HG02981 (cell line): Measurements from ENCODE around the gene DPYD.

ENCODE experiments used
- ATAC-seq: cut with Tn5 transposase; IDR thresholded peaks from one replicate; pipeline ENCODE4 v1.9.1; 2021; ENCODE audit warnings: mild to moderate bottlenecking, moderate library complexity; ENCODE audit not compliant: unreplicated experiment

The DPYD gene

DNA sequence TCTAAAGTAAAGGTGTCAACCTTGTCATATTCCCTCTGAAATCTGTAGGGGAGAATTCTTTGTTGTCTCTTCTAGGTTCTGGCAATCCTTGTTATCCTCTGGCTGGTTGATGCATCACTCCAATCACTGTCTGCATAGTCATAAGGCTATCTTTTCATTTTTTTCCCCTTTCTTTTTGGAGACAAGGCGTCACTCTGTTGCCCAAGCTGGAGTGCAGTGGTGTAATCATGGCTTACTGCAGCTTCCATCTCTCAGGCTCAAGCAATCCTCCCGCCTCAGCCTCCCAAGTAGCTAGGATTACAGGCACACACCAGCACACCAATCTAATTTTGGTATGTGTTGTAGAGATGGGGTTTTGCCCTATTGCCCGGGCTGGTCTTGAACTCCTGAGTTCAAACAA lies 12.9 kb downstream of the DPYD start:
- ATAC-seq, result no peak

DNA sequence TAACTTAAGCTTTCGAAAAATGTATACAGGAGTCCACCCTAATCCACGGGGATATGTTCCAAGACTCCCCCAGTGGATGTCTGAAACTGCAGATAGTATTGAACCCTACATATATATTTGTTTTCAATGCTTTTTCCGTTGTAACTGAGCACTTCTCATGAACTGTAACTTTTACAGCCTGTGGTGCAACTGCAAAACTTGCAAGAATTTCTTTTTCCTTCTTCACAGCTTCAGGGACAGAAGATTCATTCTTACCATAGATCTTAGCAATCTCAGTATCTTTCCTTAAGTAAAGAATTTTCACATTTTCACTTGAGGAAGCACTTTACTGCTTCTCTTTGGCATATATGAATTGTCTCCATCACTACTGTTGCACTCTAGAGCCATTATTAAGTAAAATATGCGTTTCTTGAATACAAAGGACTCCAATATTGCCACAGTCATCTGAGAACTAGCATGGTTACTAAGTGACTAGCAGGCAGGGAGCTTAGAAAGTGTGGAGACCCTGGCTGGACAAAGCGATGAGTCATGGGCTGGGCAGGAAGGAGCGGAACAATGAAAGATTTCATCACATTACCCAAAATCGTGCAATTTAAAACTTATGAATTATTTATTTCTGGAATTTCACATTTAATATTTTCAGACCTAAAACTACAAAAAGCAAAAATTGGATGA lies 14.1 kb downstream of the DPYD start:
- no peak for ATAC-seq

DNA sequence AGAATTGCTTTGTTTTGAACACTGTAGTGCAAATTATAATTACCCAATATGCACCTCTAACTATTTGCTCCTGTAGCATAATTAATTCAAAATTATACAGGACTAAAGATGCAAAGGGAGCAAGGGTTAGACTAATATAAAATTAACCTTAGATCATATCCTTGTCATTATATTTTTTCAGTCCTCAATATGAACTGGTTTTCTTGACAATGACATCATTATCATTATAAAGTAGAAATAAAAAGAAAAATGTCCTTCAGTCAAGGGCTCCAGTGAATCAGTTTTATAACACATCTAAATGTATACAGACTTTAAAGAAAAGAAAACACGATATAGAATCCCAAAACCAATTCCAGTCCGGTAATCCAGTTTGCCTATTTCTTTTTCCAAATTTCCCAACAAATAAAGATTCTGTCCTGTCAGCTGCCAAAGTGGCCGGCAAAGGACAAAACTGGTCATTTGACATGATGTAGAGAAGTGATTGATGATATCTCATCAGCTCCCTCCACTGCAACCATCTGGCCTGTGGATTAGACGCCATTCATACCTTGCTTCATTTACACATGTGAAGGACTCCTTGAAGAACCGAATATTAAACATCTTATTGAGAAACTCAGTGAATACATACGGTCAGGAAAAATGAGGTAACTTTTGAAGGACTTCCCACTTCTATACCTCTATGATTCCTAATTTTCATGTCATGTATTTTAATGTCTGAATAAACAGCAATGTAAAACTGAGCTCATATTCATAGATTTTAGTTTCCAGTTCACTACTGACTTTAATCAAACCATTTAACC lies 15.5 kb downstream of the DPYD start:
- no peak for ATAC-seq

DNA sequence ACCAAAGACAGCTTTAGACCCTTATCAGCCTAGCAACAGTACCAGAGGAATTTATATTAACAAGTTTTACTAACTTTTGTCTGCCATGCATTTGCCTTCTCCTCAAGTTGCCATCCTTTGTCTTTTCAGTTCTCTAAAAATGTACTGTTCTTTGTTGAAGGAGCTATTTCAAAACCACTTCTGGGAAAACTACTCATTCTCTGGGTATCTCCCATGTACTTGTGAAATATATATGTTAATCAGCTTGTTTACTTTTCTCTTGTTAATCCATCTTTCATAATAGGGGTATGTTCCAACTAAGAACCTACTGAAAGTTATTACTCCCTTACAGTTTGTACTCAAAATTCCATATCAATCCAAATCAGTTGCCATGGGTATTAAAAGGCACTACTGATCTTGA lies 16.3 kb downstream of the DPYD start:
- ATAC-seq, result no peak

DNA sequence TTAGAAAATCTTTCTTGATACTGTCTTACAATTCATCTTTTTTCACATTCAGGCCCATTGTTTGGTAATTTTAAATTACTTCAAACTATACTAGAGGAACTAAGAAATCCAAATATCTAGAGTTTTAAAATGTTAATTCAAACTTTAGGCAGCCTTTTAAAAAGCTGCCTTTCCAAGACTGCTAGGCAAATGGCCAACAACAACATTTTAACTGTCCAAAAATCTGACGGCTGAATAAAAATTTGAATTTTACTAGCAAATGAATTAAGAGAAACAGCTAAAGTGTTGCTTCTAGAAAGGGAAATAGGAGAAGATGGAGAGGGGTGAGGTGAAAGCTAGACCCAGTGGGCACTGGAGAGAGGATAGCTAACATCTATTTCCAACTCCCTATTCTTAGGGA lies 17.2 kb downstream of the DPYD start:
- ATAC-seq, result no peak

DNA sequence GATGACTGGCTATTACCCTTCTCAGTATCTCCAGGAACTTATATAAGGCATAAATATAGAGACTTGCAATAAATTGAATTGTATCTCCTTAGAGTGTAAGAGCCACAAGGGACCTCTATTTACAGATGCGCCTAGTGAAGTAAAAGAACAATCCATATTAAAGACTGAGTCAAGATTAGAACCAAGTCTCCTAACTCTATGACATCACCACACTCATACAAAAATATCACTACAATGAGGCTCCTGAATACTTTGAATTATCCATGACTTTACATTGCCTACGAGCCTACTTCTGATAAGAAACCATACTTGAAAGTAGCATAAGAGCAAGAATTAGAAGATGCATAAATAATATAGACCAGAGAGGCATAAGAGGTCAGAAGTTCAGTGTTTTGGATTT lies 18.8 kb downstream of the DPYD start:
- ATAC-seq, result no peak

DNA sequence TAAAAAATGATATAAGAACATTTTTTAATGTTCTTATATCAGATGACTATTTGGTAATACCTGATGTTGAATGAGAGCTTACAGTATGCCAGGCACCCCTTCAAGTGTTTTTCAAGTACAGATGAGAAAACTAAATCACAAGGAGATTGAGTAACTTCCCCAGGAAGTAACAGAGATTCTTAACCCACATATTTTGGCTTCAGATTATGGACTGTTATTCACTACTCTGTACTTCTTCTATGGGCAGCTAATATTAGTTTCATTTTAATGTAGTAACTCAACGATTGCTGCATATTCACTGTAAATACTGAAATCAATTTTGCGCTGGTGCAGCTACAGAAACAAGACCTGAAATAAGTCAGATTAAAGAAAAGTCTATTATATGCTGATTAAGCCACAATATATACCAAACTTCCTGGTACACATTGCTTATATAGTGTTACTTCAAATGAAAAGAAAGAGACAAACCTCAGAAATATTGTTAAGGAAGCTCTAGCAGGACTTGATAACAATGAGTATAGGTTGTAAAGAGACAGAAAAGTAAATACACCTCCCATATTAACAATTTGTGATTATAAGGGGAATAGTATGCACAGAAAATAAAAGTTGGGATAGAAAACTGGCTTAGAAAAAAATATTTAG lies 19.7 kb downstream of the DPYD start:
- no peak for ATAC-seq

DNA sequence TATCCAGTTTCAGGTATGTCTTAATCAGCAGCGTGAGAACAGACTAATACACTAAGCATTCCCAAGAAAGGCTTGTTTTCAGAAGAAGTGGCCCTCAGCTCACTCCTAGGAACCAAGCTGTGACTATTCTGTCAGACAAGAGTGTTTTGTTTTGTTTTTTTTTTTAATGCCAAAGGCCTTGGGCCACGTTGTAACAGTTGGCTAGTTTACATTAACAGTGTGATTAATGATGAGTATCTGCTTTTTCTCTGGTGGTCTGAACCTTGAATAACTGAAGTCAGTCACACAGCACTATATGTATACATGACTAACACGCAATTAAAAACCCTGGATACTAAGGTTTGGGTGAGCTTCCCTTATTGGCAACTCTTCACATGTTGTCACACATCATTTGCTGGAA lies 21.9 kb downstream of the DPYD start:
- no peak for ATAC-seq

DNA sequence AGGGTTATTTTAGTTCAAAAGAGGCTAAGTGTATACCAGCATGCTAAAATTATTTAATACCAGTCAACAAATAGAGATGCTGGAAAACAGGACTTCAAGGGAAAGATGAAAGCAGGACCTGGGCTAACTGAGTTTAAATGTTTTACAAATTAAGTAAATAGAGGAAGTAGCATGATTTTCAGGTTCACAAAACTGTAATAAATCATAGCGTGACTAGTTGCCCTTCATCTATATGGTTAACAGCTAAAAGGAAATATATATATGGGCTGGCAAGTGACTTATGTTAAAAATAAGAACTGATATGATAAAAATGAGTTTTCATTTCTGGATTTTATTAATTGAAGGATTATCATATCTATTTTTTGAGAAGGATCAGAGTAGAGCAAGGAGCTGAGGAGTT lies 25.6 kb downstream of the DPYD start:
- no peak for ATAC-seq

DNA sequence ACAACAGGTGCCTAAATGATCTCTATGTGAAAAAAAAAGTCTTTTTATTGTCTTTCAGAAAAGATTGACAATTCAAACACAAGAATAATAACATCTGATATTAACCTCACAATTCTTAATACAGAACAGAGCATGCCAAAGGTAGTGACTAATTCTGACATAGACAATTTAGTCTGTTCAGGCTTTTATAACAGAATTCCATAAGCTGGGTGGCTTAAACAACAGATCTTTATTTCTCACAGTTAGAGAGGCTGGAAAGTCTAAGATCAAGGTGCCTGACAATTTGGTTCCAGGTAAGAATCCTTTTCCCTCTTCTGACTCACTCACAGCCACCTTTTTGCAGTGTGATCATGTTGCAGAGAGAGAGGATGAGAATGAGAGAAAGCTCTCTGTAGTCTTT lies 27.0 kb downstream of the DPYD start:
- no peak for ATAC-seq

DNA sequence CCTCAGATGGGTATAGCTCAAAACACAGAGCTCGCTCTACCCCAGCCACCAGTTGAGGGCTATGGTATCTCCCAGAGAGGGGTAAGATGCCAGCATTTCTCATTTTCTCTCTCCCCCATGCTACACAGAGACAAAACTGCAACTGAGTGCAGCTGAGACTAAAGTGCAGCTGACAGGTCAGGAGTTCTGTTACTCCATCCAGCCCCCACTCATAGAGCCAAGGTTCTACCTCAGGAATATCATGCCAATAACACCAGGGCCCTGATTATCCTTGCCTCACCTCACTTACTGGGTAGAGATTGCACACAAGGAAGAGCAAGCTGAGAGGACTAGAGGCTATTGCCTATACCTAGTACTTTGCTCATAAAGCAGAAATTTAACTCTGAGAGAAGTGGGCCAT lies 34.6 kb downstream of the DPYD start:
- no peak for ATAC-seq

DNA sequence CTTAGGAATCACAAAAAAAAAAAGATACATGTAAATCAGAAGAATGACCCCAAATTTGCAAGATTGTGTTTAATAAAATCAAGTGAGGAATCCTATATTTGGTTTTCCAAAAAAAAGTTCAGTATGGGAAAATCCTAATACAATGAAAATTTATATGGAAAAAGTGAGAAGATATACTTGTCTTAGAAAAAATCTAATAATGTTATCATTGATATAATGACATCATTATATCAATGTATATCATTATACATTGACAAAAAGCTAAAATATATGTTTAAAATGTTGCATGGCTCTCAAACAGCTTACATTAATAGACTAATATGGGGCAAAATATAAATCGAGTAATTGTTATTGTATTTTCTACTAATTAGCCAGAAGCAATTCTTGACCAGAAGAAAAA lies 37.0 kb downstream of the DPYD start:
- no peak for ATAC-seq

DNA sequence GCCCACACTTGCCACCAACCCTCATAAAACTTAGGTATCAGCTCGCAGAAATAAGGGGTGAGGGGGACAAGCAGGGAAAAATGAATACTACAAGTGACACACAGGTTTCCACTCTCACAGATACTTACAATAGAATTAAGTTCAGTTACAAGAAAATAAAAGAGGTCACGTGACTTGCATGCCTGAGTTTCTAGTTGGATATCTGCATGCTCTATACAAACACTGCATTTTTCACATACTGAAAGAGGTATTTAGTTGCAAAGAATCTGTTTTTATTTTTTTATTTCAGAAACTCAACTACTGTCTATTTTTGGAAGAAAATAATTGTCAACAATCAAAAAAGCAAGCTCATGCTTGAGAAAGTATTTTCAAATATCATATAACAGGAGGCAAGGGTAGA lies 43.5 kb downstream of the DPYD start:
- no peak for ATAC-seq

DNA sequence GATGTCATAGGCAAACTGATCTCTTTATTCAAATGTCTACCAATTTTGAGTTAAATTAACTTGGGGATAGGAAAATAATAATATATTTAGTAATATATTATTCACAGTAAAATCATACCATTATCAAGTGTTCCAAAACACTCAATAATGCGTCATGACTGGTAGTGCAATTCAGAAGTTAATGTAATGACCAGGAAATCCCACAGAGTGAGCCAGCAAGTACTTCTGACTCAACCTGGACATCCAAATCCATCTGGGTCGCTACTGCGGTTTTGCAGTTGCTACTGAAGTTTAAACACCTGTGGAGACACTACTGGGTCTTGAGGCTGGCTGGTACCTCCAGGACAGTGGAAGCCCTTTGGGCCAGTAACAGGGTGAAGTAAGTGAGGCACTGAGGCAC lies 44.8 kb downstream of the DPYD start:
- ATAC-seq, result no peak

DNA sequence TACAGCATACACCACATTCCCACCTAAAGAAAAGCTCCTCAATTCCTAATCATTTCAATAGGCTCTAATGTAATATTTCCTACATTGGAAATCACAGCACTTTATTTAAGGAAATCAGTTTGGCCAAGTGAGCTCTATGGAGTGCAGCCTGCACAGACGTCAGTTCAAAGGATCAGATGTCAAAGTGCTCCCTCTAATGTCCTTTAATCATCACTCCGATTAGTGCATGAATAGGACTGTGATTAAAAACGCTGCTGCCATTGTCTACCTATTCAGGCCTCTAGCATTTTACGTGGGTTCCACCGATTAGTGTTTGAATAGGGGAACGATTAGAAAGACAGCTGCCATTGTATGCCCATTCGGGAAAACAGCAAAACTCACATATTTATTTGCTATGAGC lies 50.2 kb downstream of the DPYD start:
- ATAC-seq, result no peak

DNA sequence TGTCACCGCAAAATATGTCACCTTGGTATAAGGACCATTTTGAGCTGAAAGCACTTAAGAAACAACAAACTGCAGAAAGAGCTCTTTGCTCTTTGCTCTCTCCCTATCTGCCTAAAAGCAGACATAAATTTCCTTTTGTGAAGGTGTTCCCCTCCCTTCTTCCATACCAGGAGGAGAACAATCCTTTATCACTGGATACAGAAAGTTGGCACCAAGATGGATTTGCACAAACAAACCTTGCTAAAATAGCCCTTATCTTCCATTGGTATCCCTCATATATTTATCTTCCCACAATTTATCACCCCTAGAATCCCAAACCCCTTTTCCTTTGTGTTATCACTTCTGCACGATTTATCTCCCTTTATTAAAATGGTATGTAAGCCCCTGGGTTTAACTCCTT lies 51.4 kb downstream of the DPYD start:
- ATAC-seq, result no peak

DNA sequence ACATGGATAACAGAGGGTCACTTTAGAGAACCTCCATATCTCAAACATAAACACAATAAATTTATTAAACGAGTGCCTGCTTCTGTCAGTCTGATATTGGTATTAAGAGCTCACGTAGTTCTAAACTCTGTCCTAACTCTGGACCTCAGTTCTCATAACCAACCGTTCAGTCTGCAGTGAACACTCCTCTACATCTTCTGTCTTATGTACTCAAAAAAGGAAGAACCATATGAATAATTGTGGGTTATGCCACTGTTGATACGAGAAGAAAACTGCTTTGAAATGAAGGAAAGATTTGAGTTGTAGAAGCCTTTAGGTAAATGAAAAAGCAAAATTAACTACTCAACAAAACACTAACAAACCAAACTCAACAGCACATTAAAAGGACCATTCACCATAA lies 53.7 kb downstream of the DPYD start:
- no peak for ATAC-seq

DNA sequence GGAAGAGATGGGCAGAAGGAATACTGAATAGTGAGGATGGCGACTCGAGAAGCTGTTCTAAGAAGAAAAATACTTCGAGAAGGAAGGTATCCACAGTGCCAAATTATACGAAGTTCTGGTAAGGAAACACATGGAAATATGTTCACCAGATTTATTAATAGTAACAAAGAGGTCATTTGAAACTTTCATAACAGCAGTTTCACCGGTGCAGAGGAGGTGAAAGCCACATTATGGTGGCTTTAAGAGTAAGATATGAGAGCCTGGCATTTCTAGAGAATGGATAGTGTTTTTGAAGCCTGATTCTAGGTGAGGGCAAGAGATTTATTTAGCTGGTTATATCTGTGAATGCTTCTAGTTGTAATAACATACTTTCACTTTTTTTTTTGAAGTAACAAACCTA lies 56.2 kb downstream of the DPYD start:
- ATAC-seq, result peak; percentile 70

DNA sequence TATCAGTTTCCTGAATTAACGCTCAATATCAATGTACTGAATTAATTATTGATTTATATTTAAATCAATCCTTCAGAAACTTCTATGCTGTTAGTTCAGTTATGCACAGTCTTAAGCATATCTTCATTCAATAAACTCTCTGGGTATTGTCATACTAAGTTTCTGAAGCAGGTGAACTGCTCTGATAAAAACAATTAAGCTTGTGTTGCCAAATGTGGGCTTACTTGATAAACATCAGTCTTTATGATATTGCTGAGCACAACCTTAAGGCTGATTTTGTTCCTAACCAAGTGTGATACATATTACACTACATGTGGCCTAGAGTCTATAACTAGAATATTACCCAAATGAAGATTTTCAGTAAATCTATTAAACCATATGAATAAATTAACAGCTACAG lies 67.6 kb downstream of the DPYD start:
- ATAC-seq, result no peak

DNA sequence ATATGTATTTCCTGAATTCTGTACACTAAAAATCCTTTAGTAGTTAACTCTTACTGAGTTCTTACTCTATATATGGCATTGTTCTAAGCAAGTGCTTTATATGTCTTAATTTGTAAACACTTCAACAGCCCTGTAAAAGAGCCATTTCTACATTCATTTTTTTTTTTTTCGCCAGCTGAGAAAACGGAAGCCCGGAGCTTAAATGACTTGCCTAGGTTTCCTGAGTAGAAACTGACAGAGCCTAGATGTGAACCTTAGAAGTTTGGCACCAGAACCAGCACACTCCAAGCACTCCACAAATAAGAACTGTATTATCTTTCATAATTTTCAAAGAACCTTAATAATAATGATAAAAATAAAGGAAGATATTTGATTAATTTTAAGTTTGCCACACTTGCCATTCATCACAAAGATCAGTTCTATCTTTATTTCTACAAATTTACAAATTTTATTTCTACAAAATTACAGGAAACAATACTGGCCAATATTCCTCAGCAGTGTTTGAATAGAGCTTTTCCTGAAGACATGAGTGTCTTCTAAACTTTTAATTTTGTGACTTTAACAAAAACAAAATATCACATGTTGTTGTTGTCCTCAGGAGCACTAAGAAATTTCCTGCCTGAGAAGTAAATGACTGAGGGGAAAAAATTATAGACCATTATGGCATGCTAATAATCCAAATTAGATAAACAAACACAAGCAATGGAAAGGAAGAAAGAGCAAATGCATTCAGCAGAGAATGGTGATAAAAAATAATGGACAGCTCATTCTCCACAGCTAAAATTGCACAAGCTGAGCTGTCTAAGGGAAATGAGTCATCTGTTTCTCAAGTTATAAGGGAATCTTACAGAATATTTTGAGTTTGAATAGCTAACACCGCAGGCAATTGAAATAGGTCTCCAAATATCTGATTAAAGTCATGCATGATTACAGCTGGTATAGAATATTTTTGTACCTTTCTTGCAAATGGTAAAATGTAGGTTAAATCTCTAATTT lies 71.2 kb downstream of the DPYD start:
- peak; percentile 43 for ATAC-seq

DNA sequence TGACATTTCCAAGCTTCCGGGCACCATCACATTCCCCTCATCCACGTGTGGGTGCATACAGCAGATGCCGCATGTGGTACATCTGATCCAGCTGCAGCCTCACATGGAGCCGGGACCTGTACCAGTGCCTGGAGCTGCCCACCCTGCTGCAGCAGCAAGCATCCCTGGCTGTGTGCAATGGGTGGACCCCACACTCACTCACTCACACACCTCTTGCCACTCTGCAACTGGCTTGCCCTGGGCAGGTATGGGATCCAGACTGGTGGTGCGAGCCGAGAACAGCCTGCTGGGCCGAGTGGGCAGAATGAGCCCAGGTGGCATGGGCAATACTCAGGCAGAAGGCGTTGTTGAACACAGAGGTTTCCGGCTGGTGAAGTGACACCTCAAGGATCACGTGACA lies 75.0 kb downstream of the DPYD start:
- no peak for ATAC-seq
